HG03342 (cell line): ENCODE measurements around the gene TMEM156.

ENCODE experiments used
- ATAC-seq: cut with Tn5 transposase; IDR thresholded peaks from one replicate; pipeline ENCODE4 v1.9.1; 2021; ENCODE audit warnings: mild to moderate bottlenecking, moderate library complexity; ENCODE audit not compliant: unreplicated experiment

TMEM156 gene

GRCh38 chr4:38928974-38929373, 103.2 kb downstream of the TMEM156 start:
- ATAC-seq, result no peak

- no peak for ATAC-seq
Observed at GRCh38 chr4:38928568-38928967, 103.6 kb downstream of the TMEM156 start.

- ATAC-seq, result no peak
Observed at GRCh38 chr4:38926896-38927295, 105.3 kb downstream of the TMEM156 start.

- ATAC-seq, result no peak
Observed at GRCh38 chr4:38925492-38926413, 106.5 kb downstream of the TMEM156 start.

- ATAC-seq, result no peak
Observed at GRCh38 chr4:38924353-38924752, 107.9 kb downstream of the TMEM156 start.

GRCh38 chr4:38923746-38924145, 108.5 kb downstream of the TMEM156 start:
- no peak for ATAC-seq

- no peak for ATAC-seq
Observed at GRCh38 chr4:38921151-38921550, 111.1 kb downstream of the TMEM156 start.

- ATAC-seq, result no peak
Observed at GRCh38 chr4:38920677-38921076, 111.5 kb downstream of the TMEM156 start.

- ATAC-seq, result no peak
Observed at GRCh38 chr4:38920186-38920585, 112.0 kb downstream of the TMEM156 start.

GRCh38 chr4:38919494-38919893, 112.7 kb downstream of the TMEM156 start:
- no peak for ATAC-seq

GRCh38 chr4:38917481-38918025, 114.7 kb downstream of the TMEM156 start:
- no peak for ATAC-seq
